ENCODE results near the gene CALM1. TPM values are rescaled to one million over a fixed set of nuclear protein-coding genes. Genes with fewer than 3 reads are reported as not detected.
"Not testable (repeated sequence)": the region's sequence is repeated elsewhere in the genome, so short reads cannot be mapped to it uniquely, and the experiment has no call there.

CALM1 gene
- polyA plus RNA-seq, 1 donor from 2014 or later: 373 TPM

DNA sequence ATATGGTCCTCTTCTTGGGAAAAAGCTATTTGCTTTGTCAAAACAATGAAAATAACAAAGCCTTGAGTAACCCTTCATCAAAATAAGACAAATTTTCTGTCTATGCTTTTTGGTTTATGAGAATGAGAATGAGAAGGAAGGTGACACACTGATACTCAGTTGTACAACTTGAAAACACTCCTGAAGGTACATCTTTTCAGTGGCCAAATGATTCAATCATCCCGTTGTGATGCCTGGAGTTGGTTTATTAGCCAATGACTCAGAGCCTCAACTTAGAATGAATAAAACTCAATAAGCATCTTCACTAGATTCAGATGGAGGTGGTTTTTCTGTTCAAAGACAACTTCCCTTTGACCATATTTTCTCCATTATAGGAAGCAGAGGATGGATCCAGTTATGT lies 7.8 kb upstream of the CALM1 start:
- H3K27me3 ChIP-seq (ENCODE audit: insufficient read depth, low read depth, low read length): no peaks in the 10 kb centered on the region
- no peak overlapping the region for H3K4me3 ChIP-seq (ENCODE audit: low read length)
- peaks cover 3% of the 10 kb centered on the region for H3F3A ChIP-seq (ENCODE audit: insufficient read depth, low read length, poor library complexity, severe bottlenecking)
- H3K27ac ChIP-seq (ENCODE audit: low read length): no peak overlapping the region
- no peak overlapping the region for H3K9ac ChIP-seq (ENCODE audit: low read length)
- no peak overlapping the region for H2AFZ ChIP-seq (ENCODE audit: low read depth, low read length)
- TF ChIP-seq CTCF (IDR thresholded peaks at IDR 0.05; ENCODE audit: poor library complexity, severe bottlenecking): no peak
- TF ChIP-seq RAD21 (conservative IDR thresholded peaks at IDR 0.05): no peak
- no peak for TF ChIP-seq EZH2 (IDR thresholded peaks at IDR 0.05; ENCODE audit: borderline replicate concordance, insufficient read depth, low read length, poor library complexity, severe bottlenecking)
- TF ChIP-seq EP300 (conservative IDR thresholded peaks at IDR 0.05; ENCODE audit: poor library complexity, severe bottlenecking): no peak
- no peak for TF ChIP-seq SMC3 (conservative IDR thresholded peaks at IDR 0.05; ENCODE audit: poor library complexity)
- TF ChIP-seq REST (IDR thresholded peaks at IDR 0.05; ENCODE audit: borderline replicate concordance): no peak
- no peak for TF ChIP-seq POLR2AphosphoS5 (IDR thresholded peaks at IDR 0.05)
- no peak for TF ChIP-seq TAF1 (IDR thresholded peaks at IDR 0.05; ENCODE audit: low read depth)
- no peak for TF ChIP-seq MXI1 (conservative IDR thresholded peaks at IDR 0.05; ENCODE audit: poor library complexity, severe bottlenecking)
- H3K4me2 ChIP-seq (ENCODE audit: low read length): no peak overlapping the region
- no peaks in the 10 kb centered on the region for H3K9me3 ChIP-seq (ENCODE audit: low read length)
- H3K79me2 ChIP-seq (replicated peaks; ENCODE audit: insufficient read depth, low read length): no peaks in the 10 kb centered on the region
- no peaks in the 10 kb centered on the region for H4K20me1 ChIP-seq (ENCODE audit: insufficient read depth)
- no peaks in the 10 kb centered on the region for H3K36me3 ChIP-seq (ENCODE audit: insufficient read depth, low read length)
- H3K9me2 ChIP-seq (ENCODE audit: insufficient read depth, low read length): no peaks in the 10 kb centered on the region

DNA sequence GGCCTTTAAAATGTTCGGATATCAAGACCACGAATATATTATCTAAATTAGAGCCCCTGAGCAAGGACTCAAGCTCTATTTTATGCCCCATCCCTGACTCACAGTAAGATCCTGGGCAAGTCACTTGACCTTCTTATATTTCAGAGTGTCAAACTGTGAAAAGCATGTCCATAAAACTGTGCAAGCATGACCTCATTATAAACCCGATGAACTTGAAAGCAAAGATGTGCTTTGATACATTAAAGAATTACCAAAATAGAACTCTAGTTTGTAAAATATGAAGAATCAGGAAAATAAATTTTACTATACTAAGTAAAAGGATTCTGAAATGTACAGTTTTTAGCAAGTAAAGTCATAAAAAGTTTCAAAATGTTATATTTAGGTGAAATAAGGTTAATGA lies 2.9 kb upstream of the CALM1 start:
- H4K20me1 ChIP-seq (ENCODE audit: insufficient read depth): no peaks in the 10 kb centered on the region
- no peaks in the 10 kb centered on the region for H3K9me2 ChIP-seq (ENCODE audit: insufficient read depth, low read length)
- no peak overlapping the region for H3K9ac ChIP-seq (ENCODE audit: low read length)
- no peaks in the 10 kb centered on the region for H3K27me3 ChIP-seq (ENCODE audit: insufficient read depth, low read depth, low read length)
- no peak overlapping the region for H2AFZ ChIP-seq (ENCODE audit: low read depth, low read length)
- TF ChIP-seq SMC3 (conservative IDR thresholded peaks at IDR 0.05; ENCODE audit: poor library complexity) (no peak), TAF1 (IDR thresholded peaks at IDR 0.05; ENCODE audit: low read depth) (no peak), EZH2 (IDR thresholded peaks at IDR 0.05; ENCODE audit: borderline replicate concordance, insufficient read depth, low read length, poor library complexity, severe bottlenecking) (no peak), POLR2AphosphoS5 (IDR thresholded peaks at IDR 0.05) (no peak), MXI1 (conservative IDR thresholded peaks at IDR 0.05; ENCODE audit: poor library complexity, severe bottlenecking) (no peak), EP300 (conservative IDR thresholded peaks at IDR 0.05; ENCODE audit: poor library complexity, severe bottlenecking) (no peak), REST (IDR thresholded peaks at IDR 0.05; ENCODE audit: borderline replicate concordance) (no peak), RAD21 (conservative IDR thresholded peaks at IDR 0.05) (no peak)
- peaks cover 8% of the 10 kb centered on the region for H3K79me2 ChIP-seq (replicated peaks; ENCODE audit: insufficient read depth, low read length)
- no peak overlapping the region for H3K4me3 ChIP-seq (ENCODE audit: low read length)
- no peak overlapping the region for H3K4me2 ChIP-seq (ENCODE audit: low read length)
- H3F3A ChIP-seq (ENCODE audit: insufficient read depth, low read length, poor library complexity, severe bottlenecking): no peaks in the 10 kb centered on the region
- no peak overlapping the region for H3K27ac ChIP-seq (ENCODE audit: low read length)
- no peaks in the 10 kb centered on the region for H3K36me3 ChIP-seq (ENCODE audit: insufficient read depth, low read length)
- H3K9me3 ChIP-seq (ENCODE audit: low read length): no peaks in the 10 kb centered on the region

DNA sequence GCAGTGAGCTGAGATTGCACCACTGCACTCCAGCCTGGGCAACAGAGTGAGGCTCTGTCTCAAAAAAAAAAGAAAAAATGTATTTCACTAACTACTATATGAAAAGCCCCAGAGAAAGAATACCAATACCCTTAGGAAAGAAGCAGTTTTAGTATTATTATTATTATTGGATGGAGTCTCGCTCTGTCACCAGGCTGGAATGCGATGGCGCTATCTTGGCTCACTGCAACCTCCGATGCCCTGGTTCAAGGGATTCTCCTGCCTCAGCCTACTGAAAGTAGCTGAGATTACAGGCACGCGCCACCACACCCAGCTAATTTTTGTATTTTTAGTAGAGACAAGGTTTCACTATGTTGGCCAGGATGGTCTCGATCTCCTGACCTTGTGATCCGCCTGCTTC lies 2.0 kb upstream of the CALM1 start:
- not testable (repeated sequence) for H3F3A ChIP-seq (ENCODE audit: insufficient read depth, low read length, poor library complexity, severe bottlenecking); H4K20me1 ChIP-seq (ENCODE audit: insufficient read depth); H3K9me3 ChIP-seq (ENCODE audit: low read length); H3K9me2 ChIP-seq (ENCODE audit: insufficient read depth, low read length); H3K4me2 ChIP-seq (ENCODE audit: low read length); H3K36me3 ChIP-seq (ENCODE audit: insufficient read depth, low read length); H3K27me3 ChIP-seq (ENCODE audit: insufficient read depth, low read depth, low read length); H3K27ac ChIP-seq (ENCODE audit: low read length); H3K9ac ChIP-seq (ENCODE audit: low read length); H2AFZ ChIP-seq (ENCODE audit: low read depth, low read length); H3K4me3 ChIP-seq (ENCODE audit: low read length)
- H3K79me2 ChIP-seq (replicated peaks; ENCODE audit: insufficient read depth, low read length): peaks cover 14% of the 10 kb centered on the region

Data from neural cell (in vitro differentiated cells).